HG02623 (cell line): Measurements from ENCODE around the gene SERINC5.

ENCODE experiments used
- ATAC-seq: cut with Tn5 transposase; IDR thresholded peaks from one replicate; pipeline ENCODE4 v1.9.1; 2021; ENCODE audit warnings: moderate library complexity; ENCODE audit not compliant: unreplicated experiment

The SERINC5 gene

GRCh38 chr5:80230269-80230992 lies 25.4 kb downstream of the SERINC5 start:
- ATAC-seq: no peak

DNA sequence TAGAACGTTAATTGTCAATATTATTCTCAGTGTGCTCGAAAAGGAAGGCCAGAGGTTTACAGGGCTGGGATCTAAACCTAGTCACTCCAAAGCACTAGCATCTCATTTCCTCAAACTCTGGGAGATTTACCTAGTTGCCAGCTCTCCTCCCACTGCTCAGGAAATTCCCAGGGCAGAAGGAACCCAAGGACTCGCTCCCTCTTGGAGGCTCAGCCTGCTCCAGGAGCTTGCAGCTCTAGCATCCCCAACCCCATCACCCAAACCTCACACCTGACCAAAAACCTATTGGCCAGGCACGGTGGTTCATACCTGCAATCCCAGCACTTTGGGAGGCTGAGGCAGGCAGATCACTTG lies 26.0 kb downstream of the SERINC5 start:
- no peak for ATAC-seq

- no peak for ATAC-seq
Observed at GRCh38 chr5:80227979-80228596, 27.8 kb downstream of the SERINC5 start.

GRCh38 chr5:80225934-80226326 lies 29.9 kb downstream of the SERINC5 start:
- ATAC-seq: no peak

DNA sequence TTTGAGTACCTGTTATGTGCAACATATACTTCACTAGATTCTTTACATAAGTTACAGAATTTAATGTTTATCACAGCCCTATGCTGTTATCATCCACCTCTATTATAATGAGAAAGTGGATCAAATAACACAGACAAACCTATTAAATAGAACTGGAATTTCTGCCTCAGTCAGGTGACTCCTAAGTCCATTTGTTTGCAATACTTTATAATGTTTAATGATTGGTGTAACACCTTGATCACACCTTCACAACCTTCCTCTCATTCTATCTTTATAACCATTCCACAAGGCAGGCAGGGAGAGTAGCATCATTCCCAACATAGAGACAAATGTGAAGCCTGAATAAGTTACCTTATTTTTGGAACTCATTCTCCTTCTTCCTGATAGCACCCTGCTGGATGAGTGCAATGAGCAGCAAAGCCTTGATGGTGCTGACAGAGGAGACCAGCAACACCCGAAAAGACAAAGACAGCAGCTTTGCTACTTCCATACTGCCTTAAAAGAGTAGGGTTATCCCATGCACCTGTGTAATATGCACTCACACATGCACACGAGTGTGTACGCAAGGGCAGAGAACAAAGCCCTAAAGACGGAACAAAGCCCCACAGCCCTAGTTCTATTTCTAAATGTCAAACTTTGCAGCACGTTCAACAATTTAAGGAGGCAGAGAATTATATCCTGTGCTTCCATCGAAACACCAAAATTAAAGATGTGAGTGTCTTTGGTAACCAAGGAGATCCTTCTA lies 30.5 kb downstream of the SERINC5 start:
- no peak for ATAC-seq

GRCh38 chr5:80223561-80223960 lies 32.3 kb downstream of the SERINC5 start:
- no peak for ATAC-seq

DNA sequence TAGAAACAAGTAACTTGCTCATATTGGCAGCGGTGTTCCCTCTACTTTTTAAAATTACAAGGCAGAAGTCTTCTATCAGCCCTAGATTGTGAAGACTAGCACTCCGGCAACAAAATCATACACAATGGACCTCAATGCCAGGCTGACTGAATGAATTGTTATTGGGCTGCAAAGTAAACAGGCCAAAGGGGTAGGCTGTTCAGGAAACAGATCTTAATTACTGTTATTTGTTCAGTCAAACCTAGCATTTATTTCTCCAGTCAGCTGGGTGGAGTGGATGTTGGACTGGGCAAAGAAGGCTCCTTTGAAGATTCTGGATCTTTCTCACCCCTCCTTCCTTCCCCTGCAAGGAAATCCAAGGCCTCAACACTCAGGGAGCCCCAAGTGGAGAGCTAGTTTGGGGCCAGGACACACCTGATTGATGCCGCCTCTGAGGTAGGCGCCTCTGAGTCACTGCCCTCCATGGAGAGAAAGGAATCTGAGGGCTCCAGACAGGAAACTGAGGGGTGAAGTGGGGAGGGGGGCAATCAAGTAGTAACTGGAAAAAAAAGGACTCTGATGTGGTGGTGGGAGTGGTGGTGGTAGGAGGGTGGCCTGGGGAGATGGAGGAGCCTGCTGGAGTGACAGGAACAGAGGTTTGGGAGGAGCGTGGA lies 35.5 kb downstream of the SERINC5 start:
- no peak for ATAC-seq

DNA sequence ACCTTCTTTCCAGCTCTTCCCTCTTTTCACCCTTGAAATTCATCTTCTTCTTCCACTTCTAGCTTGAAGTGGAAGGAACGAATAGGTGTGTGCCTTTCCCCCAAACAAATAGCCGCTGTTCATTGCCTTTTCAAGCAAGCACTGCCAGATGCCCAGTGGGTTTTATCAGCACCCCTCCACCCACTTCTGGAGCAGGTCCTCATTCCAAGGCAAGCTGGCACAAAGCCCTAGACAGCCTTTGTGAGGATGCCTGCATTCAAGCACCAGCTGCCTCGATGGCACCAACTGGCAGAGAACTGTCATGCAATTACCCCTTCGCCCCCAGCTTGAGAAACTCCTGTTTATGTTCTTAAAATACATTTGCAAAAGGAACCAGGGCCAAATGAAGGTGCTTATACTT lies 36.5 kb downstream of the SERINC5 start:
- ATAC-seq: no peak

DNA sequence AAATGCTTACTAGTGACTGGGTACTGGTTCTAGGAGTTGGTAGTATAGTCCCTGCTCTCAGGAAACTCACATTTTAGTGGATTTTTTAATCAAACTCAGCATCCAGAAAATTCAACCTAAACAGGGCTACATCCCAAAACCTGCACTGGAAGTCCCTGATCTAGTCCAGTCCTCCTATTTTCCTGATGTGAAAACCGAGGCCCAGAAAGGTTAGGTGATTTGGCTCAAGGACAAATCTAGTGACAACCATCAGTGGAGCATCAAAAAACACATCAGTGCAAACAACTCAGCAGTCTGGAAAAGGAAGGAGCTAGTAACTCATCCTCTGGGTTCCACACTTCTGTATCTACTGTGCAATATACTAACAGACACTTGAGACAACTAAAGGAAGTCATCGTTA lies 38.2 kb downstream of the SERINC5 start:
- no peak for ATAC-seq

DNA sequence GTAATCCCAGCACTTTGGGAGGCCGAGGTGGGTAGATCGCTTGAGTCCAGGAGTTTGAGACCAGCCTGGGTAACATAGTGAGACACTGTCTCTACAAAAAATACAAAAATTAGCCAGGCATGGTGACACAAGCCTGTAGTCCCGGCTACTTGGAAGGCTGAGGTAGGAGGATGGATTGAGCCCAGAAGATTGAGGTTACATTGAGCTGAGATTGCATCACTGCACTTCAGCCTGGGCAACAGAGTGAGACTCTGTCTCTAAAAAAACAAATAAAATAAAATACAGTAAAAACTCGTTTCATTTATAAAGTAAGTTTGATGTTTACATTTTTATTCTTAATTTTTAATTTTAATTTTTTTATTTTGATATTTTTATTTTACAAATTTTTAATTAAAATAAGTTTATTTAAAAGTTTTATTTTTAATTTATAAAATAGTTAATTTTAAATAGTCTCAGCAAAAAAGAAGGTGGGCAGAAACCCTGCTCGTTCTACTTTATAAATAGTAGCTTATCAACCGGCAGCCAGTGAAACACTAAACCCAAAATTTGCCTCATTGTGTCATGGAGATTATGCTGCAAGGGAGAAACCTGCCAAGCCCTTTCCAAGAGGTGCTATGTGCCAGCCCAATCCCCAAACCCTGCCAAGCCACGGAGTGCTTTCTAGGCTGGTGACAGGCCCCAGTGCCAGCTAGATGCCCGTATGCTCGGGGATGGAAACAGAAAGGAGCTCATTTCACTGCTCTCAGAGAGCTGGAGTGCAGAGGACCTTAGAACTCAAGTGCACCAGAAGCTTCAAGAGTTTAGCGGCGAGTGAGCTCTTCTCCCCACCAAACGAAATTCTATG lies 38.9 kb downstream of the SERINC5 start:
- ATAC-seq: no peak

GRCh38 chr5:80216096-80216495 lies 39.8 kb downstream of the SERINC5 start:
- no peak for ATAC-seq

GRCh38 chr5:80215523-80215922 lies 40.3 kb downstream of the SERINC5 start:
- ATAC-seq: no peak

- no peak for ATAC-seq
Observed at GRCh38 chr5:80213466-80213865, 42.4 kb downstream of the SERINC5 start.

GRCh38 chr5:80212171-80212667 lies 43.6 kb downstream of the SERINC5 start:
- ATAC-seq: no peak

GRCh38 chr5:80211327-80211726 lies 44.5 kb downstream of the SERINC5 start:
- ATAC-seq: no peak

- ATAC-seq: no peak
Observed at GRCh38 chr5:80210014-80210413, 45.8 kb downstream of the SERINC5 start.

DNA sequence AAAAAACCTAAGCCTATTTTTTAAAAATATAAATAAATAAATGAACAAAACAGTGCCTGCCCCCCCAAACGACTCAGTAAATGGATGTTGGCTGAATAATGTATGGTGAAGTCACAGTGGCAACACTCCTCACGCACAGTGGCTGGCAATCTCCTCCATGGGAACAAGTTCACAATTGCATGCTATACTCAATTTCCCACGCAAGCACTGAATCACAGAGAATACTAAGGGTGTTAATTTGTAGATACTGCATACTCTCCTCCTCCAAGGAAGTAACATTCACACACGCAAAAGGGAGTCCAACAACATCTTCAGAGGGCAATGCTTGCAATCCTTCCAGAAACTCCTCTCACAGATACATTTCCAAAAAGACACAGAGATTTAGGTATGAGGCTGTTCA lies 47.5 kb downstream of the SERINC5 start:
- ATAC-seq: no peak

- ATAC-seq: no peak
Observed at GRCh38 chr5:80207832-80208231, 48.0 kb downstream of the SERINC5 start.

GRCh38 chr5:80206282-80206681 lies 49.6 kb downstream of the SERINC5 start:
- no peak for ATAC-seq

DNA sequence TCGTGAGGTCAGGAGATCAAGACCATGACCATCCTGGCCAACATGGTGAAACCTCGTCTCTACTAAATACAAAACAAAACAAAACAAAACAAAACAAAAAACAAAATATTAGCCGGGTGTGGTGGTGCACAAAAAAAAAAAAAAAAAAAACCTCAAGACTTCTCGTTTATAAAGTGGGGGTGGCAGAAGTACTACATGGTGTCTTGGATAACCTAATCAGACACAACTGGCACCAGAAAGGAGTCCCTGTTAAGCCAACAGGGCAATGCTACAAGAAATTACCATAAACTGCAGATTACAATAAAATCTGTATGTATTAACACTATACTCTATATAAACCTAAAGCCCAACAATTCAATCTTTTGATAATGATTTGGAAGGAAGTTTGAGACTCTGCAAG lies 50.0 kb downstream of the SERINC5 start:
- ATAC-seq: no peak
